Keratinocyte (primary cell): ENCODE data around the gene CHRNG. TPM values are rescaled to one million over a fixed set of nuclear protein-coding genes. Genes with fewer than 3 reads are reported as not detected.

ENCODE experiments used
- DNase-seq: peaks from one replicate; pipeline ENCODE4 v3.0.0-alpha.2; 2011; ENCODE audit warnings: low read depth, missing footprints, low spot score
- FAIRE-seq: peaks from 2 replicates; lab custom pipeline; 2011; peaks lifted over from hg19 to GRCh38; lab: Jason Lieb, UNC
- H2AFZ ChIP-seq: 2 replicates; pipeline ENCODE4 v1.6.0; 2012; ENCODE audit warnings: low read length, control low read depth, inconsistent platforms; ENCODE audit not compliant: control insufficient read depth
- H3K27ac ChIP-seq: 2 replicates; pipeline ENCODE4 v1.5.1; 2011; ENCODE audit warnings: low read length; ENCODE audit not compliant: control insufficient read depth, insufficient read depth
- H3K27me3 ChIP-seq: 3 replicates; pipeline ENCODE4 v1.6.0; 2011; ENCODE audit warnings: low read length; ENCODE audit not compliant: control insufficient read depth, insufficient read depth; ENCODE audit errors: extremely low read depth
- H3K36me3 ChIP-seq, 2 experiments: 2 replicates in 1 of 2; 3 replicates in 1 of 2; pipeline ENCODE4 v1.5.1; 2011; ENCODE audit warnings: low read length in 2 of 2, mild to moderate bottlenecking in 1 of 2; ENCODE audit not compliant: control insufficient read depth in 2 of 2, insufficient read depth in 2 of 2; ENCODE audit errors: extremely low read depth in 1 of 2
- H3K4me1 ChIP-seq: 3 replicates; pipeline ENCODE4 v1.5.1; 2011; ENCODE audit warnings: low read length; ENCODE audit not compliant: control insufficient read depth, insufficient read depth; ENCODE audit errors: extremely low read depth
- H3K4me2 ChIP-seq: 3 replicates; pipeline ENCODE4 v1.6.0; 2011; ENCODE audit warnings: low read depth, low read length; ENCODE audit not compliant: control insufficient read depth, insufficient read depth; ENCODE audit errors: extremely low read depth
- H3K4me3 ChIP-seq, 3 experiments: fragments of 200-600 bp in 1 of 3; sonication (generic) in 1 of 3; 2 replicates in 2 of 3; 3 replicates in 1 of 3; pipeline ENCODE4 v1.5.1; 2011 to 2016; ENCODE audit warnings: low read length in 3 of 3, mild to moderate bottlenecking in 3 of 3, control low read depth in 2 of 3, inconsistent platforms in 1 of 3, low read depth in 1 of 3, mixed read lengths in 1 of 3, mixed run types in 1 of 3, moderate library complexity in 1 of 3; ENCODE audit not compliant: control insufficient read depth in 2 of 3, insufficient read depth in 2 of 3; ENCODE audit errors: extremely low read depth in 1 of 3
- H3K79me2 ChIP-seq: 2 replicates; pipeline ENCODE4 v1.6.0; 2012; ENCODE audit warnings: low read length; ENCODE audit not compliant: control insufficient read depth, insufficient read depth
- H3K9ac ChIP-seq: 3 replicates; pipeline ENCODE4 v1.6.0; 2011; ENCODE audit warnings: low read length; ENCODE audit not compliant: control insufficient read depth, insufficient read depth; ENCODE audit errors: extremely low read depth
- H3K9me1 ChIP-seq: 3 replicates; pipeline ENCODE4 v1.6.0; 2011; ENCODE audit warnings: low read length; ENCODE audit not compliant: control insufficient read depth, insufficient read depth; ENCODE audit errors: extremely low read depth
- H3K9me3 ChIP-seq: 2 replicates; pipeline ENCODE4 v1.5.1; 2012; ENCODE audit warnings: low read depth, low read length; ENCODE audit not compliant: control insufficient read depth
- H4K20me1 ChIP-seq: 3 replicates; pipeline ENCODE4 v1.6.0; 2011; ENCODE audit warnings: low read length; ENCODE audit not compliant: control insufficient read depth, insufficient read depth; ENCODE audit errors: extremely low read depth
- EZH2 ChIP-seq: IDR thresholded peaks from one replicate; pipeline ENCODE4 v1.6.1; 2012; ENCODE audit warnings: inconsistent platforms, mild to moderate bottlenecking, low read length, moderate library complexity
- dilution Hi-C: fragments of 300-500 bp; cut with MboI; formaldehyde crosslinking; loops from one replicate; pipeline ENCODE4 v1.7.0; 2020; ENCODE audit warnings: low sequenced_read_pairs; ENCODE audit not compliant: extremely low pct_ligation_motif_present
- polyA plus RNA-seq, 5 experiments: library from polyadenylated mRNA; depleted of rRNA in 3 of 5; stranded (reverse) in 3 of 5; stranded (forward) in 1 of 5; unstranded in 1 of 5; fragments of >200 nt; gene quantifications; 1 replicate in 1 of 5; 2 replicates in 3 of 5; 3 replicates in 1 of 5; pipeline versions ENCODE4 v1.2.1 to v1.2.3, GENCODE V29; 2011 to 2012; ENCODE audit warnings: missing spikeins in 2 of 5, low read depth in 1 of 5, low replicate concordance in 1 of 5
- TF ChIP-seq, protein P1 (sequence below), 3 experiments: IDR thresholded peaks in 1 of 3; conservative IDR thresholded peaks in 1 of 3; optimal IDR thresholded peaks in 1 of 3; 2 replicates in 2 of 3; 3 replicates in 1 of 3; pipeline versions ENCODE3 to v1.5.1; 2011; ENCODE audit warnings: low read length in 3 of 3, mild to moderate bottlenecking in 3 of 3, moderate library complexity in 2 of 3, control low read depth in 1 of 3, inconsistent platforms in 1 of 3; ENCODE audit not compliant: insufficient read depth in 2 of 3; ENCODE audit errors: extremely low read depth in 1 of 3

The CHRNG gene
- polyA plus RNA-seq, 1 donor (not counting 4 experiments of a cell fraction or from before 2014, with no cell fraction given) = not detected

DNA sequence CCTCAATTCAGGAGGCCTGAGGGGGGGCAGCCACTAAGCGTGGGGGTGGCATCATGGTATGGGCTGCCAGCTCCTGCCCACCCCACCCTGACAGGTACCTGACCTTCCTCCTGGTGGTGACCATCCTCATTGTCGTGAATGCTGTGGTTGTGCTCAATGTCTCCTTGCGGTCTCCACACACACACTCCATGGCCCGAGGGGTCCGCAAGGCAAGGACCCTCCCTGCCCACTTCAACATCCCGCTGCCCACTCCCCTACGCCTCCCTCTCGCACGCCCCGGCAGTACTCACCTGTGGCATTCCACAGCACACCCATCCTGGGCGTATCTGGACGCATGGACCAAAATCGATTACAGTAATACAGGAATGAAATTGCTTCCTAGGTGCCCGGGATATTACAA, 4.0 kb downstream of the CHRNG start:
- Histone ChIP-seq H4K20me1 (peaks cover 8% of the 10 kb centered on the region), H3K9me3 (no peaks in the 10 kb centered on the region), H3K36me3 (peaks cover 0 to 8% of the 10 kb centered on the region in 2 experiments), H3K9ac (no peak overlapping the region), H3K79me2 (peaks cover 9% of the 10 kb centered on the region), H3K4me1 (peaks cover 3% of the 10 kb centered on the region), H3K27me3 (no peaks in the 10 kb centered on the region), H3K4me3 (no peak overlapping the region), H2AFZ (no peak overlapping the region), H3K4me2 (no peak overlapping the region), H3K9me1 (no peaks in the 10 kb centered on the region), H3K27ac (no peak overlapping the region)
- no peak for FAIRE-seq
- no peak for DNase-seq
- TF ChIP-seq, protein P1, sequence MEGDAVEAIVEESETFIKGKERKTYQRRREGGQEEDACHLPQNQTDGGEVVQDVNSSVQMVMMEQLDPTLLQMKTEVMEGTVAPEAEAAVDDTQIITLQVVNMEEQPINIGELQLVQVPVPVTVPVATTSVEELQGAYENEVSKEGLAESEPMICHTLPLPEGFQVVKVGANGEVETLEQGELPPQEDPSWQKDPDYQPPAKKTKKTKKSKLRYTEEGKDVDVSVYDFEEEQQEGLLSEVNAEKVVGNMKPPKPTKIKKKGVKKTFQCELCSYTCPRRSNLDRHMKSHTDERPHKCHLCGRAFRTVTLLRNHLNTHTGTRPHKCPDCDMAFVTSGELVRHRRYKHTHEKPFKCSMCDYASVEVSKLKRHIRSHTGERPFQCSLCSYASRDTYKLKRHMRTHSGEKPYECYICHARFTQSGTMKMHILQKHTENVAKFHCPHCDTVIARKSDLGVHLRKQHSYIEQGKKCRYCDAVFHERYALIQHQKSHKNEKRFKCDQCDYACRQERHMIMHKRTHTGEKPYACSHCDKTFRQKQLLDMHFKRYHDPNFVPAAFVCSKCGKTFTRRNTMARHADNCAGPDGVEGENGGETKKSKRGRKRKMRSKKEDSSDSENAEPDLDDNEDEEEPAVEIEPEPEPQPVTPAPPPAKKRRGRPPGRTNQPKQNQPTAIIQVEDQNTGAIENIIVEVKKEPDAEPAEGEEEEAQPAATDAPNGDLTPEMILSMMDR (optimal IDR thresholded peaks at IDR 0.05 in 1 of 3, IDR thresholded peaks at IDR 0.05 in 1 of 3, conservative IDR thresholded peaks at IDR 0.05 in 1 of 3; ENCODE audit: extremely low read depth in 1 of 3, insufficient read depth in 2 of 3, low read length in 3 of 3) = no peak
- no peak for TF ChIP-seq EZH2
- dilution Hi-C loops = no loop called here

DNA sequence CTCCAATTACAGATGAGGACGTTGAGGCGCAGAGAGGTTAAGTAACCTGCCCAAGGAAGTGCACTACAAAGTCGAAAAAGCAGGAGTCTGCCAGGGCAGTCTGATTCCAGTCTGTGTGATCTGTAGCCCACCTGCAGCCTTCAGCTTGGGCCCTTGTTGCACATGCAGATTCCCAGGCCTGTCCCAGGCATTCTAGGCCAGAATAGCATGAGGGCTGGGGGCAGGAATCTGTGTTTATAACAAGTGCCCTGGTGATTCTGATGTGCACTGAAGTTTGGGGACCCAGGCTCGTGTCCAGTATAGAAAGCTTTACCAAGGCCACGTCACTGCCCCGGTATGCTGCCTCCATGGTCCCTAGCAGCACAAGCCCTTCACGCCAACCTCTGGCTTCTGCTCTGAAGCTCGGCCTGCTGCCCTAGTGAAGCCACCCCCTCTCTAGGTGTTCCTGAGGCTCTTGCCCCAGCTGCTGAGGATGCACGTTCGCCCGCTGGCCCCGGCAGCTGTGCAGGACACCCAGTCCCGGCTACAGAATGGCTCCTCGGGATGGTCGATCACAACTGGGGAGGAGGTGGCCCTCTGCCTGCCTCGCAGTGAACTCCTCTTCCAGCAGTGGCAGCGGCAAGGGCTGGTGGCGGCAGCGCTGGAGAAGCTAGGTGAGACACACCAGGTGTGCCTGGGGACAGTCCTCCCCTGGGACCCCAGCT, 4.6 kb downstream of the CHRNG start:
- no peak for FAIRE-seq
- Histone ChIP-seq H3K27ac (no peak overlapping the region), H3K4me3 (no peak overlapping the region), H3K79me2 (peaks cover 12% of the 10 kb centered on the region), H3K9me1 (no peaks in the 10 kb centered on the region), H3K9me3 (no peaks in the 10 kb centered on the region), H3K27me3 (no peaks in the 10 kb centered on the region), H3K9ac (no peak overlapping the region), H3K36me3 (peaks cover 0 to 8% of the 10 kb centered on the region in 2 experiments), H3K4me2 (no peak overlapping the region), H3K4me1 (peaks cover 3% of the 10 kb centered on the region), H2AFZ (no peak overlapping the region), H4K20me1 (peaks cover 8% of the 10 kb centered on the region)
- dilution Hi-C loops = no loop called here
- no peak for TF ChIP-seq EZH2
- TF ChIP-seq, protein P1 (optimal IDR thresholded peaks at IDR 0.05 in 1 of 3, IDR thresholded peaks at IDR 0.05 in 1 of 3, conservative IDR thresholded peaks at IDR 0.05 in 1 of 3; ENCODE audit: extremely low read depth in 1 of 3, insufficient read depth in 2 of 3, low read length in 3 of 3) = no peak
- no peak for DNase-seq
